HG02943 (cell line): ENCODE measurements around the gene PPT2.

Experiments used
- ATAC-seq: cut with Tn5 transposase; IDR thresholded peaks from one replicate; pipeline ENCODE4 v1.9.1; 2021; ENCODE audit warnings: mild to moderate bottlenecking, low read depth, moderate library complexity; ENCODE audit not compliant: unreplicated experiment

Gene PPT2

GRCh38 chr6:32151181-32151862 is 2.6 kb upstream of the PPT2 start:
- ATAC-seq: no peak

GRCh38 chr6:32151863-32152768 is 1.8 kb upstream of the PPT2 start, which contains the start of gene PRRT1:
Gene PRRT1, minus strand, starts transcription at chr6:32151939. Its CDS starts 112 bp downstream, at chr6:32151827.
- no peak for ATAC-seq

DNA sequence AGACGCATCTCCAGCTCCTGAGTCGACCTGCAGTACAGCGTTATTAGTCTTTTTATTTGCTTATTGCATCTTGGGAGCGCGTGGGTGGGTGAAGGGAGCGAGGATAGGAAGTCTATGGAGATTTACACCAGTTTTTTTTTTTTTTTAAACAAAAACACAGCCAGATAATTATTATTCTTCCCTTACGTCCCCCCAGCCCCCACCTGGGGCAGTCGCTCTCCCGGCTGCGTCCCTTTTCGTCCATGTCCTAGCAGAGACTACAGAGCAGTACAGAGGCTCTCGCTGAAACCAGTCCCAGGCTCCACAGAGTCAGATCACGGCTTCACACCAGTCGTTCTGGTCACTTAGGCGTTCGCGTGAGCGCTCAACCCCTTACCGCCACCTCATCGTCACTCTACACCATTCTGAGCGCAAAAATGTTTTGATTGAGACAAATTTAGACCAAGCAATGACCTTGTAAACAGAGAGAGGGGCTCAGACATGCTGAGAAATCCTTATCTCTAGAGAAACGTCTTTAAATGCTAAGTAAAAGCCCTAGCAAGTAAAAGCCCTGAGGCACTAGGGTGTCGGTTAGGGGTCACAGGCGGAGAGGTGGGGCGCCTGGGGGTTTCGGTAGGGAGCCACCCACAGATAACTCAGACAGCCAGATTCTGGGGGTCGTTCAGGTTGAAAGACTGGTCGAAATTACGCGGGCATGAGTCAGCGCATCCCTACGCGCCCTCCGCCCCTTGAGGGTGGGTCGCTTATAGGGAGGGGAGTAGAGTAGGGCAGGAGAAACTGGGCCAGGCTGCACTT is 975 bp upstream of the PPT2 start:
- no peak for ATAC-seq

GRCh38 chr6:32154514-32155161 is 697 bp downstream of the PPT2 start:
- peak; percentile 55 for ATAC-seq

GRCh38 chr6:32156891-32157290 is 3.0 kb downstream of the PPT2 start:
- no peak for ATAC-seq

GRCh38 chr6:32158052-32158451 is 4.1 kb downstream of the PPT2 start:
- ATAC-seq: no peak

GRCh38 chr6:32163559-32164258 is 9.8 kb downstream of the PPT2 start:
- no peak for ATAC-seq

GRCh38 chr6:32164295-32164694 is 10.4 kb downstream of the PPT2 start, which contains the start of gene EGFL8:
Gene EGFL8, plus strand, starts transcription at chr6:32164595. Its CDS starts 1,571 bp downstream, at chr6:32166166.
- no peak for ATAC-seq

DNA sequence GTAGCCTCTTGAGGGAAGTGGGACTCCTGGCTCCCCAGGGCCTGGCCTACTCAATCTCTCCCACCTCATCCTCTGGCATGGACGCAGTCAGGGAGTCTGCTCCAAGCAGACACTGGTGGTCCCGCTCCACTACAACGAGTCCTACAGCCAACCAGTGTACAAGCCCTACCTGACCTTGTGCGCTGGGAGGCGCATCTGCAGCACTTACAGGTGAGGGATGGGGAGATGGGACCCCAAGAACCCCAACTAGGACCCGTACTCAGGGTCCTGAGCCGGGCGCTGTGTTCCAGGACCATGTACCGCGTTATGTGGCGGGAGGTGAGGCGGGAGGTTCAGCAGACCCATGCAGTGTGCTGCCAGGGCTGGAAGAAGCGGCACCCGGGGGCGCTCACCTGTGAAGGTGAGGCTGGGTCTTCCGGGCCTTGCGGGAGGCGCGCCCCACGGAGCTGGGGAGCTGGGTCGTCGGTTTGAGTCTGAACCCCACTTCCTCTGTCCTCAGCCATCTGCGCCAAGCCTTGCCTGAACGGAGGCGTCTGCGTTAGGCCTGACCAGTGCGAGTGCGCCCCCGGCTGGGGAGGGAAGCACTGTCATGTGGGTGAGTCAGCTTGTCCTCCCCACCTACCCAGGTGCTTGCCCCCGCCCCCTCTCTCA is 12.6 kb downstream of the PPT2 start:
- no peak for ATAC-seq

DNA sequence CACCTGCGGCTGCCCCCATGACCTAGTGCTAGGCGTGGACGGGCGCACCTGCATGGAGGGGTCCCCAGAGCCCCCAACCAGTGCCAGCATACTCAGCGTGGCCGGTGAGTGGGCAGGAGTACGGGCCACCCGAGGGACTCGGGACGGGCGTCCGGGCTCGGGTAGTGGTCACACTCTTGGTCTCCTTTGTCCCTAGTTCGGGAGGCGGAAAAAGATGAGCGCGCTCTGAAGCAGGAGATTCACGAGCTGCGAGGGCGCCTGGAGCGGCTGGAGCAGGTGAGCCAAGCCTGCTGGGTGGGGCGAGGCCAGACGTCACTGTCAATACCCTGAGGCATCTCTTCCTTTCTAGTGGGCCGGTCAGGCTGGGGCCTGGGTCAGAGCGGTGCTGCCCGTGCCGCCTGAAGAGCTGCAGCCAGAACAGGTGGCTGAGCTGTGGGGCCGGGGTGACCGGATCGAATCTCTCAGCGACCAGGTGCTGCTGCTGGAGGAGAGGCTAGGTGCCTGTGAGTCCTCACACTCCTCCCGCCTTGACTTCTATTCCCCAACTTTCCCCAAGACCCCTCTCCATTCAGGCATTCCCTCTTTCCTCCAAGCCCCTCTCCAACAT is 13.3 kb downstream of the PPT2 start:
- no peak for ATAC-seq

DNA sequence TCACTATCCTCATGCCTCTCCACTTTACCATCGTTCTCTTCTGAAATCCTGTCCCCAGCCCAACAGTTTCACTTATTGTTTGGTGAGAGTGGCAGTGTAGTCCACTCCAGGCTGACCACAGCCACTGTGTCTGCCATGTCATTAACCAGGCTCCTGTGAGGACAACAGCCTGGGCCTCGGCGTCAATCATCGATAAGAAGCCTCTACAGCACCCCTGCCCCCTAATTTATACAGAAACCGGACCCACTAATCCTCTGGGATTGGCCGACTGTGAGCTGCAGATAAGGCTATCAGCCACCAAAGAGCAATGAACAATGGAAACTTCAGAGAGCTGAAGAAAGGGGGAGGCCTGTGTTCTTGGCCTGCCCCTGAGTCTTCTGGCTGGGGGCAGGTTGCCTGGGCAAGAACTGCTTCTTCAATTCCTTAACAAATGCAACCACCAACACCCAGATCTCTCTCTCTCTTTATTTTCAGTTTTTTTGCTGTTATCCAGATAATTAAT is 13.9 kb downstream of the PPT2 start:
- no peak for ATAC-seq

DNA sequence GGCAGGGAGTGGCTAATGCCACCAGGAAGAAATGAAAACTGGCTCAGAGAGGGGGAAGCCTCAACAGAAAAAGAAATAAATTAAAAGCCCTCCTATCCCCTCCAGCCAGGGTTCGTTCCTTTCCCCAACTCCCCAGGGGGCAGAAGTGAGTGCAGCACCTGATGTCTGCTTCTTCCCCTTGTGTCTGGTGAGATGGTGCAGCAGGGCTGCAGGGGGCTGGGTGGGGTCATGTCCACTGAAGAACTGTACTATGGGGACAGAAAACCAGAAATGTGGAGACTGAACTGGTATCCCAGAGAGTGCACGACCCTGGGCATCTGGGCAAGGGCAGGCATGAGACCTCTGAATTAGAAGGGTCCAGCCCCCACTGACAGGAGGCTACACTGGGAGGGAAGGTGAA is 14.4 kb downstream of the PPT2 start:
- ATAC-seq: no peak

DNA sequence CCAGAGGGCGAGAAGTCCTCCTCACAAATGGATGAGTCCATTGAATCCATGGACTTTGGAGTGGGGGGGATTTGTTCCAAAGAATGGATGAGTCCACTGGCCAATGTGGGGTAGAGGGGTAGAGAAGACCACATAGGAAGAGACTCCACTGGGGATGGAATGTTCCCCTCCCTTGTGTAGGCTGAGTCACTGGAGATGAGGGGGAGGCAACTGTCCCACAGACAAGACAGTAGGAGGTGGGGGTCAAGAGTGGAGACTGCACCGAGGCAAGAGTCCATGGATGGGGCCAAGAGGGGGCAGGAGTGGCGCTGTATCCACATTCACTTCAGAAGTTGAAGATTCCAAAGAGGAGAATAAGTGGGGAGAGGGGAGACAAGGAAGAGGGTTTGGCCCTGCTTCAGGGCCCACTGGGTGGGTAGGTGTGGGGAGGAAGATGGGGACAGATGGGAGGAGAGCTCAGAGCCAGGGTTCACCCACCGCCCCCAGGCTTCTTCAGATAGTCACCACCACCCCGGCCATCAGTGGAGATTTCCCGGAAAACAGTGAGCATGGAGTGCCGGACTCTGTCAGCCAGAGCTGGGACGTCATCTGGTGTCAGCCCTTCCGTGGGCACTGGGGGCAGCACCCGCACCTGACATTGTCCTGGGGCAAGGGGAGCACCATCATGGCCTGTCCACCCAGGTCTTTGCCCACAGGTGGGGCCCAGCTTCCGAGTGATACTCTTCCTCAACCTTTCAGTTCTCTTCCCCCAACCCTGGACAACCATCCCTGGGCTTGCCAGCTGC is 15.1 kb downstream of the PPT2 start:
- no peak for ATAC-seq

DNA sequence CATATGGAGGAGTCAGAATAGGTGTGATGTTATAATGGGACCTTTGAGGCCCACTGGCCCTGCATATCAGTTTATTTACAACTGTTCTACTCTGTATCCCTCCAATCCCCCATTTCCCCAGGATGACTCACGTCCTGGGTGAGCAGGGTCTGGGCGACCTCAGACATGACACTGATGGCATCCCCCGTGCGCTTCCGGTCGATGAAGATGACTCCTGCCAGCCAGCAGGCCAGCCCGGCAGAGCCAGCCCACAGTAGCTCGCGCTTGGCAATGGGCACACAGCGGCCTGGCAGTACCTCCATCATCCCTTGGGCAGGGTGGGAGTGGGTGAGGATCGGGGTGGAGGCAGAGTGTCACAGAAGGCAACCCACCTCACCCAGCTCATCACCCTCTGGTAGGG is 16.4 kb downstream of the PPT2 start:
- ATAC-seq: no peak

GRCh38 chr6:32171234-32171633 is 17.3 kb downstream of the PPT2 start:
- no peak for ATAC-seq

- no peak for ATAC-seq
Measured at GRCh38 chr6:32173051-32173727, 19.2 kb downstream of the PPT2 start.

GRCh38 chr6:32174416-32174815 is 20.5 kb downstream of the PPT2 start:
- ATAC-seq: no peak
